GM18867 (cell line): ENCODE results near the gene CCDC63.
"Not testable (repeated sequence)": the region's sequence is repeated elsewhere in the genome, so short reads cannot be mapped to it uniquely, and the experiment has no call there.

Source experiments
- ATAC-seq: cut with Tn5 transposase; IDR thresholded peaks from one replicate; pipeline ENCODE4 v1.9.1; 2021; ENCODE audit warnings: mild to moderate bottlenecking, moderate library complexity; ENCODE audit not compliant: unreplicated experiment

Gene CCDC63

DNA sequence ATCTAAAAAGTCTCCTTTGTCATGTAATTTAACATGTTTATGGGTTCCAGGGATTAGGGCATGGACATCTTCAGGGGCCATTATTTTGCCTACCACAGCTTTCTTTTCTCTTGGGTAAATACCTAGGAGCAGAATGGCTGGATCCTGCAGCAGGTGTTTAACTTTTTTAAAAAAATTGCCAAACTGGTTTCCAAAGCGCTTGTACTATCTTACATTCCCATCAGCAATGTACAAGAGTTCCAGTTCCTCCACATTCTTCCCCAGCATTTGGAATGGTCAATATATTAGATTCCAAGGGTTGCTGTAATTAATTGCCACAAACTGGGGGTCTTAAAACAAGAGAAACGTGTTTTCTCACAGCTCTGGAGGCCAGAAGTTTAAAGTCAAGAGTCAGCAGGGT is 101.3 kb downstream of the CCDC63 start:
- no peak for ATAC-seq

DNA sequence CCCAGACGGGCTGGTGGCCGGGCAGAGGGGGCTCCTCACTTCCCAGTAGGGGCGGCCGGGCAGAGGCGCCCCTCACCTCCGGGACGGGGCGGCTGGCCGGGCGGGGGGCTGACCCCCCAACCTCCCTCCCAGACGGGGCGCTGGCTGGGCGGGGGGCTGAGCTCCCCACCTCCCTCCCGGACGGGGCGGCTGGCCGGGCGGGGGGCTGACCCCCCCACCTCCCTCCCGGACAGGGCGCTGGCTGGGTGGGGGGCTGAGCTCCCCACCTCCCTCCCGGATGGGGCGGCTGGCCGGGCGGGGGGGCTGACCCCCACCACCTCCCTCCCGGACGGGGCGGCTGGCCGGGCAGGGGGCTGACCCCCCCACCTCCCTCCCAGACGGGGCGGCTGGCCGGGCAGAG is 103.7 kb downstream of the CCDC63 start:
- ATAC-seq, result not testable (repeated sequence)

DNA sequence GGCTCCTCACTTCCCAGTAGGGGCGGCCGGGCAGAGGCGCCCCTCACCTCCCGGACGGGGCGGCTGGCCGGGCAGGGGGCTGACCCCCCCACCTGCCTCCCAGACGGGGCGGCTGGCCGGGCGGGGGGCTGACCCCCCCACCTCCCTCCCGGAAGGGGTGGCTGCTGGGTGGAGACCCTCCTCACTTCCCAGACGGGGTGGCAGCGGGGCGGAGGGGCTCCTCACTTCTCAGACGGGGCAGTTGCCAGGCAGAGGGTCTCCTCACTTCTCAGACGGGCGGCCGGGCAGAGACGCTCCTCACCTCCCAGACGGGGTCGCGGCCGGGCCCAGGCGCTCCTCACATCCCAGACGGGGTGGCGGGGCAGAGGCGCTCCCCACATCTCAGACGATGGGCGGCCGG is 104.1 kb downstream of the CCDC63 start:
- ATAC-seq, result not testable (repeated sequence)
